ENCODE results near the gene CABYR. TPM values are rescaled to one million over a fixed set of nuclear protein-coding genes. Genes with fewer than 3 reads are reported as not detected.

CABYR gene
- total and polyA plus RNA-seq, 10 donors = 0.56 to 2.3 (median 1.4) TPM; not detected in 1

DNA sequence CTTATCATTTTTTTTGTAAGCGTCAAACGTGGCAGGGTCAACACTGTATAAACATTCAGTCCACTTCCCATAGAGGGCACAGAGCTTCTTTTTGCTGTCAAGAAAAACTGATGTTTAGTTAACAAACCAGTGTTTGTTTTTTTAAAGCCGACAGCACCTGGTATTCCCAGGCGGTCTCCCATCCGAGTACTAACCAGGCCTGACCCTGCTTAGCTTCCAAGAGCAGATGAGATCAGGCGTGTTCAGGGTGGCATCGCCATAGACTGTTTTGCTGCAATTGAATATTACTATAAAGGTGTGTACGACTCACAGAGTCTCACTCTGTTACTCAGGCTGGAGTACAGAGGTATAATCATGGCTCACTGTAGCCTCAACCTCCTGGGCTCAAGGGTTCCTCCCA, 31.5 kb downstream of the CABYR start:
- no peak overlapping the region for H3K4me3 ChIP-seq
- WGBS, 5 donors = 84 to 93% (median 92%) methylated on average over 8 of the region's 8 CpGs
- no peak for TF ChIP-seq POLR2AphosphoS5 (IDR thresholded peaks at IDR 0.05)
- TF ChIP-seq, protein P1, sequence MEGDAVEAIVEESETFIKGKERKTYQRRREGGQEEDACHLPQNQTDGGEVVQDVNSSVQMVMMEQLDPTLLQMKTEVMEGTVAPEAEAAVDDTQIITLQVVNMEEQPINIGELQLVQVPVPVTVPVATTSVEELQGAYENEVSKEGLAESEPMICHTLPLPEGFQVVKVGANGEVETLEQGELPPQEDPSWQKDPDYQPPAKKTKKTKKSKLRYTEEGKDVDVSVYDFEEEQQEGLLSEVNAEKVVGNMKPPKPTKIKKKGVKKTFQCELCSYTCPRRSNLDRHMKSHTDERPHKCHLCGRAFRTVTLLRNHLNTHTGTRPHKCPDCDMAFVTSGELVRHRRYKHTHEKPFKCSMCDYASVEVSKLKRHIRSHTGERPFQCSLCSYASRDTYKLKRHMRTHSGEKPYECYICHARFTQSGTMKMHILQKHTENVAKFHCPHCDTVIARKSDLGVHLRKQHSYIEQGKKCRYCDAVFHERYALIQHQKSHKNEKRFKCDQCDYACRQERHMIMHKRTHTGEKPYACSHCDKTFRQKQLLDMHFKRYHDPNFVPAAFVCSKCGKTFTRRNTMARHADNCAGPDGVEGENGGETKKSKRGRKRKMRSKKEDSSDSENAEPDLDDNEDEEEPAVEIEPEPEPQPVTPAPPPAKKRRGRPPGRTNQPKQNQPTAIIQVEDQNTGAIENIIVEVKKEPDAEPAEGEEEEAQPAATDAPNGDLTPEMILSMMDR (IDR thresholded peaks at IDR 0.05 in 8 of 11, conservative IDR thresholded peaks at IDR 0.05 in 3 of 11) = no peak
- TF ChIP-seq POLR2A (IDR thresholded peaks at IDR 0.05) = no peak
- no peaks in the 10 kb centered on the region for H3K9me3 ChIP-seq
- H3K27me3 ChIP-seq (replicated peaks in 1 of 7) = no peaks in the 10 kb centered on the region
- intact Hi-C loops (cut with DNase I; ENCODE audit: low total_unique reads) = no loop called here
- peaks cover 0 to 54% (median 9%) of the 10 kb centered on the region in 6 donors for H3K36me3 ChIP-seq
- no peaks in the 10 kb centered on the region for H3K4me1 ChIP-seq
- H3K27ac ChIP-seq = no peak overlapping the region
- no peak for DNase-seq

DNA sequence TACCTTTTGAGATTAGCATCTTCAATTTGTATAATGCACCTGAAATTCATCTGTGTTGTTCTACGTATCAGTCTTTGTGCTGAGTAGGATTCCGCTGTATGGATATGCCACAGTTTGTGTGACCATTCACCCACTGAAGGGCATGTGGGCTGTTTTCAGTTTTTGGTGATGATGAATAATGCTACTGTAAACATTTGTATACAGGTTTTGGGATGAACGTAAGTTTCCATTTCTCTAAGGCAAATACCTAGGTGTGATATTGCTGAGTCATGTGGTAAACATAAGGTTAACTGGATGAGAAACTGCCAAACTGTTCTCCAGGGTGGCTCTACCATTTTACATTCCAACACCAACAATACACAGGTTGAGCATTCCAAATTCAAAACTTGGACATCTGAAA, 35.1 kb downstream of the CABYR start:
- intact Hi-C loops (cut with DNase I; ENCODE audit: low total_unique reads) = no loop called here
- H3K36me3 ChIP-seq = peaks cover 0 to 19% (median 0%) of the 10 kb centered on the region in 6 donors
- no peak overlapping the region for H3K4me3 ChIP-seq
- TF ChIP-seq POLR2A (IDR thresholded peaks at IDR 0.05) = no peak
- TF ChIP-seq, protein P1 (IDR thresholded peaks at IDR 0.05 in 8 of 11, conservative IDR thresholded peaks at IDR 0.05 in 3 of 11) = no peak
- TF ChIP-seq POLR2AphosphoS5 (IDR thresholded peaks at IDR 0.05) = no peak
- peaks cover 0 to 16% (median 10%) of the 10 kb centered on the region in 6 donors for H3K4me1 ChIP-seq
- DNase-seq = no peak
- no peaks in the 10 kb centered on the region for H3K9me3 ChIP-seq
- no peak overlapping the region for H3K27ac ChIP-seq
- 75 to 90% (median 83%) methylated on average over 3 of the region's 3 CpGs for WGBS, 5 donors
- H3K27me3 ChIP-seq (replicated peaks in 1 of 7) = no peaks in the 10 kb centered on the region

DNA sequence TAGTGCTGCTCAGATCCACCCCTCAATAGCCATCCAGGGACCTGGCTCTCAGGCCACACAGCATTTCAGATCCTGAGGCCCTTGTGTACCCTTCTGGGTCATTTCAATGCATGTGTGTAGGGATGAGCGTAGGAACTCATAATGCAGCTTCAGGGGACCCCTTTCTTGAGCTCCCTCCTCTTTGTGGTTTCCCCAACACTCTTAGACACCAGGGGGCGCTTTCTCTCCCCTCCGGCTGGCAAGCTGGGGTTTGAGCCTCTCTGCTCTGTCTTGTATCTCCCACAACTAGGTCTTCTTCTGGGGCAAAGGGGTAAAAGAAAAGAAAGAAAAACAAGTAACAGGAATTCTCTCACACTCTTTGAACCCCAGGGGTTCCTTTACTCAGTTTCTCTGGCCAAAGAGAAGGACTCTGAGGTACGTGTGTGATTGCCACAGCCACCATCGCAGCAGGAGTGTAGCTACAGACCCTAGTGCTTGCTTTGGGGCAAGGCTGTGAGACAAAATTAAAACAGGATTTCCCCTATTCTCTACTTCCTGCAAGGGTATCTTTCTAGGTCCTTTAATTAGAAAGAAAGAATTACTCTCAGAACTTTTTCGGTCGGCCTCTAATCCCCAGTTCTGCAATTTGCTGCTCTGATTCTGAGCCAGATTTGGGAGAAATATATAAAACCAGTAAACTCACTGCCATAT, 38.0 kb downstream of the CABYR start:
- H3K9me3 ChIP-seq = no peaks in the 10 kb centered on the region
- H3K27ac ChIP-seq = peak overlapping the region in 5 of 8 donors; percentile 33 to 71 (median 53)
- H3K4me3 ChIP-seq = no peak overlapping the region
- DNase-seq = peak; percentile 84
- peaks cover 0 to 6% (median 0%) of the 10 kb centered on the region in 6 donors for H3K36me3 ChIP-seq
- TF ChIP-seq, protein P1 (IDR thresholded peaks at IDR 0.05 in 8 of 11, conservative IDR thresholded peaks at IDR 0.05 in 3 of 11) = peak in 10 of 11 experiments; percentile 12 to 70 (median 54)
- TF ChIP-seq POLR2A (IDR thresholded peaks at IDR 0.05) (no peak), POLR2AphosphoS5 (IDR thresholded peaks at IDR 0.05) (no peak)
- H3K27me3 ChIP-seq (replicated peaks in 1 of 7) = no peaks in the 10 kb centered on the region
- peaks cover 0 to 16% (median 10%) of the 10 kb centered on the region in 6 donors for H3K4me1 ChIP-seq
- 48 to 59% (median 57%) methylated on average over 7 of the region's 7 CpGs for WGBS, 5 donors
- intact Hi-C loops (cut with DNase I; ENCODE audit: low total_unique reads) = no loop called here

DNA sequence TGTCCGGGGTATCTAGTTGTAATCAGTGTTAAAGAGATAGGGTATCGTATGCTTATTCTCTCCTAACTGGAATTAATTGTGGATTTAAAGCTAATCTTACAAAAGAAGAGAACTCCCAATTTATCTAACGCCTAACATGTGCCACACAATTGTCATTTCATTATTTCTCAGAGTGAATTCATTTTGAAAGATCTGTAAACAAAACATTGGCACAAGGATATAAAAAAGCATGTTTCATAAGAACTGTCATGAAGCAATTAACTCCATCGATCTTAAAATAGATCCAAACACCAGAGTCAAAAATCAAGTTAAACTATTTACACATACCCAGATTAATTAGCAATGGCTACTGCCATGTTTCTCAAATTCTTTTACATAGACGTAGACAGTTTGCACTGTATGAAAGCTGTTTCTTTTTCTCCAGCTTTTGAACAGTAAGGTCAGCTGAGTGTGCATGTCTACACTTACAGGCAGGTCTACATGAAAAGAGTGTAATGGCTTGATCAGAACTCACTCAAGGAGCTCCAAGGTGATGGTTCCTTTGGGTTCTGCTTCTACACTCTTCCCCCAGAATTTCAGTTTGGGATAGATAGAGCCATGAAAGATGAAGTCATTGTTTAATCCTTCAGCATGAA, 38.8 kb downstream of the CABYR start:
- WGBS, 5 donors = 84 to 89% (median 86%) methylated on average over 5 of the region's 5 CpGs
- intact Hi-C loops (cut with DNase I; ENCODE audit: low total_unique reads) = no loop called here
- H3K4me3 ChIP-seq = no peak overlapping the region
- no peaks in the 10 kb centered on the region for H3K27me3 ChIP-seq (replicated peaks in 1 of 7)
- H3K9me3 ChIP-seq = no peaks in the 10 kb centered on the region
- no peak for DNase-seq
- H3K36me3 ChIP-seq = peaks cover 0 to 6% (median 0%) of the 10 kb centered on the region in 6 donors
- peak overlapping the region in 4 of 8 donors; percentile 33 to 71 (median 52) for H3K27ac ChIP-seq
- H3K4me1 ChIP-seq = peaks cover 0 to 16% (median 10%) of the 10 kb centered on the region in 6 donors
- TF ChIP-seq POLR2A (IDR thresholded peaks at IDR 0.05) = no peak
- TF ChIP-seq, protein P1 (IDR thresholded peaks at IDR 0.05 in 8 of 11, conservative IDR thresholded peaks at IDR 0.05 in 3 of 11) = no peak
- TF ChIP-seq POLR2AphosphoS5 (IDR thresholded peaks at IDR 0.05) = no peak
